ENCODE results near the gene C2CD2L.

DNA sequence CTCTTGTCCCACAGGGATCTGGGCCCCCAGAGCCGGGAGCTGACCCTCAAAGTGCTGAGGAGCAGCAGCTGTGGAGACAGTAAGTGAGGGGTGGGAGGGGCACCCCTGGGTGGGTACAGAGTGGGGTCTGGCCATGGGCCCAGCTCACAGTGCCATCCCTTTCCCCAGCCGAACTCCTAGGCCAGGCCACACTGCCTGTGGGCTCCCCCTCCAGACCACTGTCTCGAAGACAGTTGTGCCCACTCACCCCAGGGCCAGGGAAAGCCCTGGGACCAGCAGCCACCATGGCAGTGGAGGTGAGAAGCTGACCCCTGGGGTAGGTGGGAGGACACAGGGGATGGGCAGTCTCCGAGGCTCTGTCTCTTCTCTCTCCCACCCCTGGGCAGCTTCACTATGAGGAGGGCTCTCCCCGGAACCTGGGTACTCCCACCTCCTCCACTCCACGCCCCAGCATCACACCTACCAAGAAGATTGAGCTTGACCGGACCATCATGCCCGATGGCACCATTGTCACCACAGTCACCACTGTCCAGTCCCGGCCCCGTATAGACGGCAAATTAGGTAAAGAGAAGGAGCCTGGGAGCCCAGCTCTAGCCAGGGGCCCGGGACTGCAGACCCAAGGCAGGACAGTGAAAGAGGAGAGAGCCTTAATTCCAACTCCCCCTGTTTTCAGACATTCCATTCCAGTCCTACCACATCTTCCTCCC is 5.3 kb downstream of the C2CD2L start:
- TF ChIP-seq MAFK (IDR thresholded peaks at IDR 0.05; ENCODE audit: partially characterized antibody) (no peak), RAD21 (conservative IDR thresholded peaks at IDR 0.05 in 1 of 2, IDR thresholded peaks at IDR 0.05 in 1 of 2) (no peak), RARB (CRISPR knock-in tag; IDR thresholded peaks at IDR 0.05) (no peak), POLR2A (IDR thresholded peaks at IDR 0.05; ENCODE audit: low read length) (no peak), GATA3 (IDR thresholded peaks at IDR 0.05; ENCODE audit: borderline replicate concordance) (no peak), RNF2 (IDR thresholded peaks at IDR 0.05; ENCODE audit: borderline replicate concordance, low read depth) (no peak), NFE2L2 (conservative IDR thresholded peaks at IDR 0.05; ENCODE audit: low read length) (no peak), MYC (IDR thresholded peaks at IDR 0.05; ENCODE audit: borderline replicate concordance, low read length) (no peak), HDAC2 (IDR thresholded peaks at IDR 0.05) (no peak), EP300 (IDR thresholded peaks at IDR 0.05) (no peak), CBX2 (IDR thresholded peaks at IDR 0.05; ENCODE audit: borderline replicate concordance, low read depth) (no peak), CEBPB (IDR thresholded peaks at IDR 0.05) (no peak)
- TF ChIP-seq, protein P1, sequence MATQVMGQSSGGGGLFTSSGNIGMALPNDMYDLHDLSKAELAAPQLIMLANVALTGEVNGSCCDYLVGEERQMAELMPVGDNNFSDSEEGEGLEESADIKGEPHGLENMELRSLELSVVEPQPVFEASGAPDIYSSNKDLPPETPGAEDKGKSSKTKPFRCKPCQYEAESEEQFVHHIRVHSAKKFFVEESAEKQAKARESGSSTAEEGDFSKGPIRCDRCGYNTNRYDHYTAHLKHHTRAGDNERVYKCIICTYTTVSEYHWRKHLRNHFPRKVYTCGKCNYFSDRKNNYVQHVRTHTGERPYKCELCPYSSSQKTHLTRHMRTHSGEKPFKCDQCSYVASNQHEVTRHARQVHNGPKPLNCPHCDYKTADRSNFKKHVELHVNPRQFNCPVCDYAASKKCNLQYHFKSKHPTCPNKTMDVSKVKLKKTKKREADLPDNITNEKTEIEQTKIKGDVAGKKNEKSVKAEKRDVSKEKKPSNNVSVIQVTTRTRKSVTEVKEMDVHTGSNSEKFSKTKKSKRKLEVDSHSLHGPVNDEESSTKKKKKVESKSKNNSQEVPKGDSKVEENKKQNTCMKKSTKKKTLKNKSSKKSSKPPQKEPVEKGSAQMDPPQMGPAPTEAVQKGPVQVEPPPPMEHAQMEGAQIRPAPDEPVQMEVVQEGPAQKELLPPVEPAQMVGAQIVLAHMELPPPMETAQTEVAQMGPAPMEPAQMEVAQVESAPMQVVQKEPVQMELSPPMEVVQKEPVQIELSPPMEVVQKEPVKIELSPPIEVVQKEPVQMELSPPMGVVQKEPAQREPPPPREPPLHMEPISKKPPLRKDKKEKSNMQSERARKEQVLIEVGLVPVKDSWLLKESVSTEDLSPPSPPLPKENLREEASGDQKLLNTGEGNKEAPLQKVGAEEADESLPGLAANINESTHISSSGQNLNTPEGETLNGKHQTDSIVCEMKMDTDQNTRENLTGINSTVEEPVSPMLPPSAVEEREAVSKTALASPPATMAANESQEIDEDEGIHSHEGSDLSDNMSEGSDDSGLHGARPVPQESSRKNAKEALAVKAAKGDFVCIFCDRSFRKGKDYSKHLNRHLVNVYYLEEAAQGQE (IDR thresholded peaks at IDR 0.05): no peak
- TF ChIP-seq, protein P2, sequence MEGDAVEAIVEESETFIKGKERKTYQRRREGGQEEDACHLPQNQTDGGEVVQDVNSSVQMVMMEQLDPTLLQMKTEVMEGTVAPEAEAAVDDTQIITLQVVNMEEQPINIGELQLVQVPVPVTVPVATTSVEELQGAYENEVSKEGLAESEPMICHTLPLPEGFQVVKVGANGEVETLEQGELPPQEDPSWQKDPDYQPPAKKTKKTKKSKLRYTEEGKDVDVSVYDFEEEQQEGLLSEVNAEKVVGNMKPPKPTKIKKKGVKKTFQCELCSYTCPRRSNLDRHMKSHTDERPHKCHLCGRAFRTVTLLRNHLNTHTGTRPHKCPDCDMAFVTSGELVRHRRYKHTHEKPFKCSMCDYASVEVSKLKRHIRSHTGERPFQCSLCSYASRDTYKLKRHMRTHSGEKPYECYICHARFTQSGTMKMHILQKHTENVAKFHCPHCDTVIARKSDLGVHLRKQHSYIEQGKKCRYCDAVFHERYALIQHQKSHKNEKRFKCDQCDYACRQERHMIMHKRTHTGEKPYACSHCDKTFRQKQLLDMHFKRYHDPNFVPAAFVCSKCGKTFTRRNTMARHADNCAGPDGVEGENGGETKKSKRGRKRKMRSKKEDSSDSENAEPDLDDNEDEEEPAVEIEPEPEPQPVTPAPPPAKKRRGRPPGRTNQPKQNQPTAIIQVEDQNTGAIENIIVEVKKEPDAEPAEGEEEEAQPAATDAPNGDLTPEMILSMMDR (IDR thresholded peaks at IDR 0.05): no peak

Measured in A549 (cell line).